ENCODE results near the gene SYS1.

DNA sequence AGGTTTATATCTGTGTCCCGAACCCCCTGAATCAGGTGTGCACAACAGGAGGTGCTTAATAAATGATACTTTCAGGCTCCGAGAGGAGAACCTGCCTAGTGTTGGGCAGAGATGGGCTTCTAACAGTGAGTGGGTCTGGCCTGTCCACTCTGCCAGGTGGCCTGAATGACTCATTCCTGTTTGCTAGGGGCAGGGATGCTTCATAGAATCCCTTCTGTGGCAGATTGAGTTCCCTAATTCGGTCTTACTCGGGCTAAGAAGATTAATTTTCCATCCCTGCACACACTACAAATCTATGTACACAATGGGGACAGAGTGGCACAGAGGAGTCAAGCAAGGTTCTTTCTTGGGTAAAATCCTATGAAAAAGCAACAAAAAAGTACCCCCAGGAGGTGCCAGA, 34.5 kb upstream of the SYS1 start:
- TF ChIP-seq, protein P1, sequence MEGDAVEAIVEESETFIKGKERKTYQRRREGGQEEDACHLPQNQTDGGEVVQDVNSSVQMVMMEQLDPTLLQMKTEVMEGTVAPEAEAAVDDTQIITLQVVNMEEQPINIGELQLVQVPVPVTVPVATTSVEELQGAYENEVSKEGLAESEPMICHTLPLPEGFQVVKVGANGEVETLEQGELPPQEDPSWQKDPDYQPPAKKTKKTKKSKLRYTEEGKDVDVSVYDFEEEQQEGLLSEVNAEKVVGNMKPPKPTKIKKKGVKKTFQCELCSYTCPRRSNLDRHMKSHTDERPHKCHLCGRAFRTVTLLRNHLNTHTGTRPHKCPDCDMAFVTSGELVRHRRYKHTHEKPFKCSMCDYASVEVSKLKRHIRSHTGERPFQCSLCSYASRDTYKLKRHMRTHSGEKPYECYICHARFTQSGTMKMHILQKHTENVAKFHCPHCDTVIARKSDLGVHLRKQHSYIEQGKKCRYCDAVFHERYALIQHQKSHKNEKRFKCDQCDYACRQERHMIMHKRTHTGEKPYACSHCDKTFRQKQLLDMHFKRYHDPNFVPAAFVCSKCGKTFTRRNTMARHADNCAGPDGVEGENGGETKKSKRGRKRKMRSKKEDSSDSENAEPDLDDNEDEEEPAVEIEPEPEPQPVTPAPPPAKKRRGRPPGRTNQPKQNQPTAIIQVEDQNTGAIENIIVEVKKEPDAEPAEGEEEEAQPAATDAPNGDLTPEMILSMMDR (IDR thresholded peaks at IDR 0.05), result no peak
- TF ChIP-seq POLR2AphosphoS5 (IDR thresholded peaks at IDR 0.05) (no peak), POLR2A (IDR thresholded peaks at IDR 0.05) (no peak)

Measured in prostate gland (tissue), 2 donors.